Non-pigmented ciliary epithelial cell (primary cell): Measurements from ENCODE around the gene PDP2.
A peak's percentile ranks its signal among the peaks of the same experiment; 100 is the strongest.
"Not testable (repeated sequence)": the region's sequence is repeated elsewhere in the genome, so short reads cannot be mapped to it uniquely, and the experiment has no call there.

Experiments
- DNase-seq: peaks from one replicate; pipeline ENCODE4 v3.0.0-alpha.2; 2010; ENCODE audit warnings: low read depth

PDP2 gene

DNA sequence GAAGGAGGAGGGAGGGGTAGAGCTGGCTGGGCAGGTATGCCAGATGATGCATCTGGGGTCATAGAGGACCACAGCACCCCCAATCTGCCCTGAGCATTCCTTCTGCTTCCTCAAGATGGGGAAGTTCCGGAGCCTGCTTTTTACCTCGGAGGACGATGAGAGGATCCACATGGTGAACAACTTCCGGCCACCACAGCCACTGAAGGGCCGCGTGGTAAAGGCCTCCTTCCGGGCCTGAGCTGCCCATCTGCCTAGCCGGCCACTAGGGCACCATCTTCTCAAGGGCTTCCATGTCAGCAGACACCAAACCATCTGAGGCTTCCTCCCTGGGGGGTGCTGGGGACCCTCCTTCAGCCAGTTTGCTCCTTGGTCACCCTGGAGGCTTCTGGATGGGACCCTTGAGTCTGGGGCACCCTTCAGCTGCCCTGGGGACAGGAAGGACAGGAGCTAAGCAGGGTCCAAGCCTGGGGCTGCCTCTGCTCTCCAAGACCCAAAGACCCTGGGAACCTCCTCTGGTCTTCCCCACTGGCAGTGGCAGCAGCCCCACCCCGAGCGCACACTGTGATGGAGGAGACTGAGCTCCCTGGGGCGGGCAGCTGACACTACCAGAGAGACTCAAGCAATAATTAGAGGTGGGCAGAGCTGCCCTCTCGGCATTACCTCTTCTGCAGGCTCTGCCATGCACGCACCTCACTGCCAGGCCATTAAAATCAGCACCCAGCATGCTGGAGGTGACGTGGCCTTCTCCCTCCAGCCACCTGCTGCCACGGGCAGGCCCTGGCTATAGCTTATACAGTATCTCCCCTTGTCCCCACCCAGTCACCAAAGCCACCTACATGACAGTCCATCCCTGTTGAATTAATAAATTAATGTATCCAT lies 26.8 kb upstream of the PDP2 start:
- DNase-seq: no peak

DNA sequence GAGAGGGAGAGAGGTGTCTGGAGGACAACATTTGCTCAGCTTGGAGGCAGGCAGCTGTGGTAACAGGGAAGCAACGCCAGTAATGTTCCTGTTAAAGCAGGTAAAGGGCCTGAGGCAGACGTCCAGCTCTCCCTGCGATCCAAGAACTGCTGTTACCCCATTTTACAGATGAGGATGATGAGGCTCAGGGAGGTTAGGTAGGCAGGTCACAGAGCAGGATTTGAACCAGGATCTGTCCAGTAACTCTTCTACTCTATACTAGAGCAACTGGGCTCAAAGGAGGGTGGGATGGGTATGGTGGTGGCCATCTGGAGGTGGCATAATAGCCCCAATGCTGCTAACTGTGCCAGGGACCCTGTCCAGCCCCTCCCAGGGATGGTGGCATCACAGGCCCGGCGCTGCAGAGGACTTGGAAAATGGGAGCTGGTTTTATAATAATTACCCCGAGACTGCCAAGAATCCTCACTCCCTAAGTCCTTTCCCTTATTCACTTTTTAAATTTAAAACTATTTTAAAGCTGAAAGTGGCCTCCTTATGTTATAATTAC lies 24.1 kb upstream of the PDP2 start:
- no peak for DNase-seq

DNA sequence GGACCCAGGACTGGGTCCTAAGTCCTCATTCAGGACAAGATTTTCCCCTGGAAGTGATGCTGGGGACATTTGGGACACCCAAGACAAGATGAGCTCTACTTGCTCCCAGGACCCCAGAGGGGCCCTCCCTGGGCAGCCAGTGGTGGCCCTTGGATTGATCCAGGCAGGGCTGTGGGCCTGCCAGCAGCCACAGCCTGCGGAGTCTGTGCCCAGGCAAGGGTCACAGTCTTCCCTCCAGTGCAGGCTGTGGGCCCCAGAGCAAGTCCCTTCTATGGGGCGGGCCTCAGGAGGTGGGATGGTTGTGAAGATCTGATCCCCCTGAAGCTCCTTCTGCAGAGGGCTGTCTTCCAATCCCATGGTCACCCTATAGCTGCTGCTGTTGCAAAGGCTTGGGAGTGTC lies 23.5 kb upstream of the PDP2 start:
- DNase-seq: no peak

DNA sequence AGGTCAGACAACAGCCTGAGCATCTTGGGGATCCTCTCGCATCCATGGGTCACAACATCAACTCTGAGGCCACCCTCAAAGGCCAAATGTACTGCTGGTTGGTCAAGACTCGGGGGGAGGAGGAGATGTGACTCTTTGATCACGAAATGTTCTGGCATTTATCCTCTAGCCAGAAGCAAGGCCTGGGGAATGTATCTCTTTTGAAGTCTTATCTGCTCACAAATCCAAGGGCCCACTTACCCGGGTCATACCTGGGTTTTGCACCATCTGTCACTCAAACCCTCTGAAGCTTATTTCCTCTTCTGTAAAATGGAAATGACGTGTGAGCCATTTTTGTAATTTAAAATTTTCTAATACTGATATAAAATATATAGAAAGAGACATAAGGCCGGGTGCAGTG lies 22.9 kb upstream of the PDP2 start:
- no peak for DNase-seq

DNA sequence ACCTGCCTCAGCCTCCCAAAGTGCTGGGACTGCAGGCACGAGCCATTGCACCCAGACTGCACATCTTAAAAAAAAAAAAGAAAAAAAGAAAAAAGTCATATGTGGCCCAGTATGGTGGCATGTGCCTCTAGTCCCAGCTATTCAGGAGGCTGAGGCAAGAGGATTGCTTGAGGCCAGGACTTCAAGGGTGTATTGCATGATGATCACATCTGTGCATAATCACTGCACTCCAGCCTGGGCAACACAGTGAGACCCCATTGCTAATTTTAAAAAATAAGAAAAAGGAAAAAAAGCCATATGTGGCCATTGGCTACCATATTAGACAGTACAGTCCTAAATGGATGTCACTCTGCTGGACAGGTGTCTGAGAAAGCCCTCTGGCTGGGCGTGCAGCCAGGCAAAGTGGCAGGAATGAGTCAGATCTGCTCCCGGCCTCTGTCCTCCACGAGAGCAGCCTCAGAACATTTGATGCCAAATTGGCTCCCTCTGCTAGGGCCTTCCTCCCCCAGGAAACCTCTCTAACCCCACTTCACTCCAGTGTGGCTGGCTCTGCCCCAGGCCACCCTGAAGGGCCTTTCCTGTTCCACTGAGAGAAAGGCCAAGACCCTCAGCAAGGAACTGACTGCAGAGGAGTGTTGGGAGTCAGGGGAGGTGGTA lies 21.4 kb upstream of the PDP2 start:
- DNase-seq: no peak

DNA sequence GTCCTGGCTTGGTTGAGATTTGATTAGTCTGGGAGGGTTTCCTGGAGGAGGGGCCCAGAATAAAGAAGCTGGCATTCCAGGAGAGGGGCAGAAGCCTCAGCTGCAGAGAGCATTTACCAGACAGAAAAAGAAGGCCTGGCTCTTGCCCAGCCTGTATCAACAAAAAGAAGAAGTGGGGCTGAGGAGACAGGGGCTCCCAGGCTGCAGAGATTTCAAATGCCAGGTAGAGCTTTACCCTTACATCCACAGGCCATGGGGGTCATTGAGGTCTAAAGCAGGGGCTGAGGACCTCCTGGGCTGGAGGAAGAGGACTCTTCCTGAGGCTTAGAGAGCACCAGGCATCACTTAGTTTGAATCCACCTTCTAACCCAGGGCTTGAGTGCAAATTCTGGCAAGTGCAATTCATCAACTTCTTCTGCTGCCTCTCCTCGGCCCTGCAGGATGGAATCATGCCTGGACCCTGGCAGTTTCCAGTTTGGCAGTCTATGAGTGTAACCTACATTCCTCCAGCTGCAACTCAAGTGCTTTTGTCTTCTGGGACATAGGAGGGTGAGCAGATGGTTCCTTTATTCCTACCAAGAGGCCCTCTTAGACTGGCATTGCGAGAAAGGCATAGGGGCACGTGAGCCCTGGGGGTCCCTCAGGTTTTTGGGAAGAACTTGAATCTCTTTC lies 20.8 kb upstream of the PDP2 start:
- no peak for DNase-seq

DNA sequence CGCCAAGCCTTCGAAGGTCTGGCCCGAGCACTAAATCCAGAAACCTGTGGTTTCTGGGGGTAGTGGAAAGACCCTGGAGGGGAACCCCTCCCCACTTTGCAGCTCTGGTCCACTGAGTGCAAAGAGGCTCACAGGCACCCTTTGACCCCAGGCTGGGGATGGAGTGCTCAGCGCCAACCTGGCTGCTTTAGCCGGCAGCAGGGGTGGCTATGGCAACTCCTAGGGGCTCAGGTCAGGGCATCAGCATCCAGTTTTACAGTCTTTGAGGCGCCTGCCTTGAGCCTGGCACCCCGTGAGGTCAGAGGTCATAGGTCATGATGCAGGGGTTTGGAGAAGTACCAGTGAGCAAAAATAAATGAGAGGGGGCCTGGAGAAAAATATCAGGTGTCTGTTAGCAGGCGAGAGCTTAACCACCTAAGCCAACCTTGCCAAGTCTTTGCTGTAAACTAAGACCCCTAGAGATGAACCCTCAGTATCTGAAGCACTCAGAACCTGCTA lies 18.2 kb upstream of the PDP2 start:
- DNase-seq: no peak

DNA sequence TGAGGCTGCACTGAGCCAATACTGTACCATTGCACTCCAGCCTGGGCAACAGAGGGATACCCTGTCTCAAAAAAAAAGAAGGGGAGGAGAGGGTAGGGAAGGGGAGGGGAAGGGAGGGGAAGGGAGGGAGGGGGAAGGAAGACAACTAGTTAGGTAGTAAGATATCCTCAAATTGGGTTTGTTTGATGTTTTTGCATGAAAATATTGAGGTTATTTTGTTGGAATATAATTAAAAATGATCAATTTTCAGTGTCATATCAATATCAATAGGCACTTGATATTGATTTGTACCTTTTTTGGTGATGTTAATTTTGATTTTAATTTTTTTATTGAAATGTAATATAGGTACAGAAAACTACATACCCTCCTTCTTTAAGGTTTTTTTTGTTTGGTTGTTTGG lies 16.6 kb upstream of the PDP2 start:
- no peak for DNase-seq

DNA sequence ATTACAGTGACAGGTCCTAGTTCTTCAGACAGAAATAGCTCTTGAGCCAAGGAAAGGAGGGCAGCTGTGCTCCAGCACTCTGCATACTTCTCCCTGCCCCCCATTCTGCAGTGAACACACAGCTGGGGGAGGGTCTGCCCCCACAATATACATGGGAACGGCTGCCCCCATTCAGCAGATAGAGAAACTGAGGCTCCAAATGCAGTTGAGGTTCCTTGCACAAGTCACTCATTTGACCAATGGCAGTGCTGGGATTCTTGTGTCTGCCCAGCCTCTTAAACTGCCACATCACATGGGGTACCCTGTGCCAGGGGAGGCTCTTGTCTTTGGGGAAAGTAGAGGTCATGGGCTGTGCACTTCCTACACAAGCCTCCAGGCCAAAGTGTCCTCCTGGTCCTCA lies 10.9 kb upstream of the PDP2 start:
- DNase-seq: no peak

DNA sequence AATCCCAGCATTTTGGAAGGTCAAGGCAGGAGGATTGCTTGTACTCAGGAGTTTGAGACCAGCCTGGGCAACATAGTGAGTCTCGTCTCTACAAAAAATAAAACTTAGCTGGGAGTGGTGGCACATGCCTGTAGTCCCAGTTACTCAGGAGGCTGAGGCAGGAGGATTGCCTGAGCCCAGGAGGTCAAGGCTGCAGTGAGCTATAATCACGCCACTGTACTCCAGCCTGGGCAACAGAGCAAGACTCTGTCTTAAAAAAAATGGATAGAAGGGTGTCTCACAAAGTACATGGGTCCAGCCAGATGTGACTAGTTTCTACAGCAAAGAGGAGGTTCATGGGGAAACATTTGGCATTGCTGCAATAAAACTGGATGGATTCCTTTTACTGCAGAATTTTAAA lies 9.0 kb upstream of the PDP2 start:
- not testable (repeated sequence) for DNase-seq

DNA sequence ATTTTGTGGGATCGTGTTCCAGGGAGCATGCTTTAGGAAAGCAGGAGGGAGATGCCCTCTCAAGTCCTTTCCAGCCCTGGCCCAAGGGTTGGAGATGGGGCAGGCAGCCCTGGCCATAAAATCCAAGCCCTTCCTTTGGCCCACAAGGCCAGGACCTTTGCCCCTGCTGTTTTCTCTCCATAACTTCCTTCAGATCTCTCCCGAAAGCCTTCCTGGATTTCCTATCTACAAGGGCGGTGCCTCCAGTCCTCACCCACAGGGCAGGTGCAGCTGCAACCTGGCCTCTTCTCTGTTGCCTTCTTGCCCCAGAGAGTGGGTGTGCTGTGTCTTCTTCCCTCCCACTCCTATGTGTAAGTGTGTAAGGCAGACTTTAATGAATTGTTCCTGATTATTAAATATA lies 8.5 kb upstream of the PDP2 start:
- no peak for DNase-seq

DNA sequence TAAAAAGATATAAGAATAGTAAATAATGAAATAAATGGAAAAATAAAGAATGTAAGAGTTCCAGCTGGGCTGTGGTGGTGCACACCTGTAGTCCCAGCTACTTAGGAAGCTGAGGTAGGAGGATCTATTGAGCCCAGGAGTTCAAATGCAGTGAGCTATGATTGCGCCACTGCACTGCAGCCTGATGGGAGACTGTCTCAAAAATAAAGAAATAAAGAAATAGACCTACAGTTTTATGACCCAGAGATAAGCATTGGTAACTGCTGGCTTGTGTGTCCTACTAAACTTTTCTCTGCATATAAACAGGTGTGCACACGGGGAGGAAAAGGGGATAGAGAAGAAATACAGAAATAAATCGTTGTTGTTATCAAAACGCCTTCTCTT lies 7.8 kb upstream of the PDP2 start:
- no peak for DNase-seq

DNA sequence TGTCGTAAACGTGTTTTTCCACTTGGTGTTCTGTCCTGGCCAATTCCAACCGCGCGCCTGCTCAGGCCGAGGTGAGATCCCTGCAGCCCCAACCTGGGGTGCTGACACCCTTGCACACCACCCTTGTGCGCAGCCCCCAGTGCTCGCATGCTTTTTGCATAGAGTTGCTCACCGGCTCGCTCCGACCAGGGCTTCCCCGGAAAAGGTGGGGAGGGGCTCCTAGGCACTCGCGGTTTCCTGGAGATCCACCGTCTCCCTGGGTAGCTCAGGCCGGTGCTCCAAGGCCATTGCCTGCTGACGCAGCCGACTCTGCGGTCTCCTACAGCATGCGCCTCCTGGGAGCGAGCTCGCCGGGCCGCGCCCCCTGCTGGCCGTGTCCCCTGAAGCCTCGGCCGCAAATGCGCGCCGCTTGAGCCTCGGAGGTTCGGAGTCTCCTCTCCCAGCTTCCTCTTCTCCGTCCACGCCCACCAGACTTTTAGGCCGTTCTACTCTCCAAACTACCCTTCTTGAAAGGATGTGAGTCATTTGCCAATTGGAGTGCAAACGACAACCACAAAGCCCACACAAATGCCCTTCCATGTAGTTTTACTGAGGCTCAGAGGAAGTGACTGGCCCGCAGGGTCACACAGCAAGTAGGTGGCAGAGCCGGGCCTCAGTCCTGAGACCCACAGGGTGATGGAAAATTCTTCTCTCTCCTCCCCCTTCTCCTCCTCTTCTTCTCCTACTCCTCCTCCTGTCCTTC lies 7.2 kb upstream of the PDP2 start:
- DNase-seq: peak; percentile 98

DNA sequence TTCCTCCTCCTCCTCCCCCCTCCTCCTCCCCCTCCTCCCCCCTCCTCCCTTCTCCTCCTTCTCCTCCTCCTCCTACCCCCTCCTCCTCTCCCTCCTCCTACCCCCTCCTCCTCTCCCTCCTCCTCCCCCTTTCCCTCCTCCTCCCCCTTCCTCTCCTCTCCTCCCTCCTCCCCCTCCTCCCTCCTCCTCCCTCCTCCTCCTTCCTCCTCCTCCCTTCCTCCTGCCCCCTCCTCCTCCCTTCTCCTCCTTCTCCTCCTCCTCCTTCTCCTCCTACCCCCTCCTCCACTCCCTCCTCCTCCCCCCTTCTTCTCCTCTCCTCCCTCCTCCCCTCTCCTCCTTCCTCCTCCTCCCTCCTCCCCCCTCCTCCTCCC lies 6.6 kb upstream of the PDP2 start:
- no peak for DNase-seq

DNA sequence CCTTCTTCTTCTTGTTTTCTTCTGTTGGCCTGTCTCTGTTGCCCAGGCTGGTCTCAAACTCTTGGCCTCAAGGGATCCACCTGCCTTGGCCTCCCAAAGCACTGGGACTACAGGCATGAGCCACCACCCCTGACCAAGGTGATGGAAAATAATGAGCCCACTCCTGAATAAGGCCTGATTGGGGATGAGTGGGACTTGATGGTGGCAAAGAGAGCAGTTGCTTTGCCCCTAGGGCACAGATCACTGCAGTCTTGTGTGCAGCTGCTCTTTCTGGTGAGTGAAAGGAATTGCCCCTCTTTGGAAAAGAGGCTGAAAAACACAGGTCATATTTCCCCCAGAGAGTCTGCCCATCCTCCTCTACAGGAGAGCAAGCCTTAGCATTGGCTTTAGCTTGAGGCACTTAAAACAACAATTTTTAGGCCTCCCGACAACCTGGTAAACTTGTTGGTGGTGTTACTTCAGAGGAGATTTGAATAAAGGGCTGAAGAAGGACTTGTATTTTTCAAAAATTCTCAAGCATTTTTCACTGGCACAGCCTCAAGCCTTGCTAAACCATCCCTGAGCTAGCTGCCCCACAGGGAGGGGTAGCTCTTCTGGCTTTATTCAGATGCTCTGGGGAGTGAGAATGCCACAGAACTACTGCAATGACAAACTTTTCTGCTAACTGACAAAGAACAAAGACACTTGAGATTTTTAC lies 6.1 kb upstream of the PDP2 start:
- no peak for DNase-seq

DNA sequence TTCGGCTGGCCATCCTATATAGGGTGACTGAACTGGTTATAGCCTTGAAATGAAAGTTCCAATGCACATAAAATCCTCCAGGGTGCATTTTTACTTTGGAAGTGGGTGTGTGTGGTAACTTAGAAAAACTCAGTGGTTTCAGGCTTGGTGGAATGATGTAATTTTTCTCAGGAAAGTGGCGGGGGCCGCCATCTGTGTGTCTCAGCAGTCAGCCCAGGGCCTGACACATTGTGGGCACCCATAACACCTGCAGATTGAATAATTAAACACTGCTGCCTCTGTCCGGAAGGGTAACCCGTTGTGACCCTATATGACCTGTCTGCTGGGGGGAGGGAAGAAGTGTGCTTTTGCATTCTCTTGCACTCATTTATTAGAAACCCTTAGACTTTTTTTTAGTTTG lies 2.2 kb upstream of the PDP2 start:
- no peak for DNase-seq

DNA sequence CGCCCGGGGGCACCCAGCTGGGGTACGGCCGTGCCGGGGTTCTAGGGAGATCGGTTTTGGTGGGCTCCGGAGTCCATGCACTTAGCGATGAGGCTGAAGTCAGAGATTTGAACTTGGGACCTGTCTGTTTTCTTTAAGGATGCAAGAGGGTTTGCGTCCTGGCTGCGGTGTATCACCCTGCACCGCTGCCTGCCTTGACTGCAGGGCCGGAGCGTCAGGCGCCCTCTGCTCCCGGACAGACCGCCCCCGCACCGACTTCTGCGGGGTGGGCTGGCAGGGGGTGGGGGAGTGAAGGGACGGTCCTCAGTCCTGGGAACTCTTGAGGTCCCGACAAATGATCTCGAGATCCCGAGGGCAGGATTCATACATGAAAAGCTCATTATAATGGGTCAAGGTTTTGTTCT lies 701 bp downstream of the PDP2 start:
- no peak for DNase-seq

DNA sequence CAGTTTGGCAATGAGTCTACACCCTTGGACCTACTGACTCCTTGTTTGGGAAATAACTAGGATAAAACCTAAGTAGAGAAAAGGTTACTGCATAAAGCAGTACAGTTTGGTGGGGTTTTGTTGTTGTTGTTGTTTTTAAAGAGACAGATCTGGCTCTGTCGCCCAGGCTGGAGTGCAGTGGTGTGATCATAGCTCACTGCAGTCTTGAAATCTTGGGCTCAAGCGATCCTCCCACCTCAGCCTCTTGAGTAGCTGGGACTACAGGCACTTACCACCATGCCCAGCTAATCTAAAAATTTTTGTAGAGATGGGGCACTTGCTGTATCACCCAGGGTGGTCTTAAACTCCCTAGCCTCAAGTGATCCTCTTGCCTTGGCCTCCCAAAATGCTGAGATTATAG lies 1.2 kb downstream of the PDP2 start:
- DNase-seq: no peak

DNA sequence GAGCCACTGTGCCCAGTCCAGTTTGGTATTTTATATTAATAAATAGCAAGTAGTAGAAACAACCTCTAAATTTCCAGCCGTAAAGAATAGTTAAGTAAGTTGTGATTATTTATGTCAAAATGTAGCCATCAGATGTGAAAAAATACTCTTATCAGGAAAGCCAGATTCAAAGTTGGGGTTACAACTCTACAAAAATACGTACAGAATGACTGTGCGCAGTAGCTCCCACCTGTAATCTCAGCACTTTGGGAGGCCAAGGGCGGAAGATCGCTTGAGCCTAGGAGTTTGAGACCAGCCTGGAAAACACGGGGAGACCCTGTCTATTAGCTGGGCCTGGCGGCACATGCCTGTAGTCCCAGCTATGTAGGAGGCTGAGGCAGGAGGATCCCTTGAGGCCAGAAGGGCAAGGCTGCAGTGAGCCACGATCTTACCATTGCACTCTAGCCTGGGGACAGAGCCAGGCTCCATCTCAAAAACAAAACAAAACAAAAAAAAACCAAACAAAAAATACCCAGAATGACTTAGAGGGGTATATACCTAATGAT lies 1.7 kb downstream of the PDP2 start:
- no peak for DNase-seq

DNA sequence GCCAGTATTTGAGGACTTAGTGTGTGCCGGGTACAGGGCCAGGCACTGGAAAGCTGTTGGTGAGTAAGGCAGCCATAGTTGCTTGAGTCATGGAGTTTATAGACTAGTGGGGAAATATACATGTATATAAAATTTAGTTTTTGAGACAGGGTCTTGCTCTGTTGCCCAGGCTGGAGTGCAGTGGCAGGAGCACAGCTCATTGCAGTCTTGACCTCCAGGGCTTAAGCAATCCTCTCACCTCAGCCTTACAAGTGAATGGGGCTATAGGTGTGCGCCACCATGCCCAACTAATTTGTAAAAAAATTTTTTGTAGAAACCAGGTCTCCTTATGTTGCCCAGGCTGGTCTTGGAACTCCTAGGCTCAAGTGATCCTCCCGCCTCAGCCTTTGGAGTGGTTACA lies 2.4 kb downstream of the PDP2 start:
- no peak for DNase-seq

DNA sequence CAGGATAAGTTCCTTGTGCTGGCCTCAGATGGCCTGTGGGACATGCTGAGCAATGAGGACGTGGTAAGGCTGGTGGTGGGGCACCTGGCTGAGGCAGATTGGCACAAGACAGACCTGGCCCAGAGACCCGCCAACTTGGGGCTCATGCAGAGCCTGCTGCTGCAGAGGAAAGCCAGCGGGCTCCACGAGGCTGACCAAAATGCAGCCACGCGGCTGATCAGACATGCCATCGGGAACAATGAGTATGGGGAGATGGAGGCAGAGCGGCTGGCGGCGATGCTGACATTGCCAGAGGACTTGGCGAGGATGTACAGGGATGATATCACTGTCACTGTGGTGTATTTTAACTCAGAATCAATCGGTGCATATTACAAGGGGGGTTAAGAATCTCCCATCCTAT lies 5.2 kb downstream of the PDP2 start:
- no peak for DNase-seq
